ENCODE data around the gene ABR.

The ABR gene

DNA sequence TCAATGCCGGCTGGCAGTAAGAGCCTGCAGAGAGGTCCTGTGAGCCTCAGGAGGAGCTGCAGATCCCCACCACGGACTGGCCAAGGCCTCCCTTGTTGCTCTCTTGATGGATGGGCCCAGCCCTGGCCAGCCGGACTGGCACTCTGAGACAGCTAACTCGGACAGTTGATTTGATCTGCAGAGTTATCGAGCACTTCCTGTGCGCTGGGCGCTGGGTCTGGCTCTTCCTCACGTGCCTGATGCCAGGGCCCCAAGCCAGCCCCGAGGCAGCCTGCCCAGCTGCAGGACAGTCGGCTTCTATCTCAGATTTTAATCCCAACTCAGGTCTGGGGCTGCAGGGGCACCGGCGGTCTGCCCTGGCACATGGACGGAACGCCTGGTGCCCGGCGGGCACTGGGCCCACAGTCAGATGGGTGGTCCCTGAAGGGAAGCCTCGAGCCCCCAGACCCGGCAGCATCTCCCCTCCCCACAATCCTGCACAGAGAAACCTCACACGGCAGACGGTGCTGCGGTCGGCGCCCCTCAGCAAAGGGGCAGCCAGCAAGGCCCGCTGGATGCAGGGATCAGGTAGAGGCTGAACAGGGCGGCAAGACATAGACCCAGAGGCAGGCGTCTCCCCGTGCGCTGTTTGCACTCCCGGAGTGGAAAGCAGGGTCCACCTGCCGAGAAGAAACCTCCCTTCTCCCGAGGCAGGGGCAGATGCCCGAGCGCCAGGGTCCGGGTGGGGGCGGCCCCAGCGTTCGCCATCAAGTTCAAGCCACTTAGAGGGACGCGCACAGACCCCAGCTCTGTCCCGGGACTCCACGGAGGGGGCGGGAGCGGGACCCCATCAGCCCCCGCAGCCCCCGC is 148.9 kb downstream of the ABR start:
- TF ChIP-seq, protein P1, sequence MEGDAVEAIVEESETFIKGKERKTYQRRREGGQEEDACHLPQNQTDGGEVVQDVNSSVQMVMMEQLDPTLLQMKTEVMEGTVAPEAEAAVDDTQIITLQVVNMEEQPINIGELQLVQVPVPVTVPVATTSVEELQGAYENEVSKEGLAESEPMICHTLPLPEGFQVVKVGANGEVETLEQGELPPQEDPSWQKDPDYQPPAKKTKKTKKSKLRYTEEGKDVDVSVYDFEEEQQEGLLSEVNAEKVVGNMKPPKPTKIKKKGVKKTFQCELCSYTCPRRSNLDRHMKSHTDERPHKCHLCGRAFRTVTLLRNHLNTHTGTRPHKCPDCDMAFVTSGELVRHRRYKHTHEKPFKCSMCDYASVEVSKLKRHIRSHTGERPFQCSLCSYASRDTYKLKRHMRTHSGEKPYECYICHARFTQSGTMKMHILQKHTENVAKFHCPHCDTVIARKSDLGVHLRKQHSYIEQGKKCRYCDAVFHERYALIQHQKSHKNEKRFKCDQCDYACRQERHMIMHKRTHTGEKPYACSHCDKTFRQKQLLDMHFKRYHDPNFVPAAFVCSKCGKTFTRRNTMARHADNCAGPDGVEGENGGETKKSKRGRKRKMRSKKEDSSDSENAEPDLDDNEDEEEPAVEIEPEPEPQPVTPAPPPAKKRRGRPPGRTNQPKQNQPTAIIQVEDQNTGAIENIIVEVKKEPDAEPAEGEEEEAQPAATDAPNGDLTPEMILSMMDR (conservative IDR thresholded peaks at IDR 0.05; ENCODE audit: low read depth, low read length): no peak
- Histone ChIP-seq H3K79me2 (ENCODE audit: insufficient read depth, low read depth) (no peaks in the 10 kb centered on the region), H3K4me1 (ENCODE audit: low read depth, poor library complexity, severe bottlenecking) (no peaks in the 10 kb centered on the region), H3K4me2 (no peak overlapping the region), H3K9ac (no peak overlapping the region), H3K27ac (no peak overlapping the region), H2AFZ (ENCODE audit: low read depth) (no peak overlapping the region), H3K4me3 (IDR thresholded peaks at IDR 0.05; ENCODE audit: insufficient read depth, low read depth, low read length) (no peak overlapping the region), H4K20me1 (ENCODE audit: insufficient read depth) (no peaks in the 10 kb centered on the region), H3K36me3 (ENCODE audit: insufficient read depth) (no peaks in the 10 kb centered on the region), H3K27me3 (ENCODE audit: insufficient read depth, low read depth) (no peaks in the 10 kb centered on the region)

DNA sequence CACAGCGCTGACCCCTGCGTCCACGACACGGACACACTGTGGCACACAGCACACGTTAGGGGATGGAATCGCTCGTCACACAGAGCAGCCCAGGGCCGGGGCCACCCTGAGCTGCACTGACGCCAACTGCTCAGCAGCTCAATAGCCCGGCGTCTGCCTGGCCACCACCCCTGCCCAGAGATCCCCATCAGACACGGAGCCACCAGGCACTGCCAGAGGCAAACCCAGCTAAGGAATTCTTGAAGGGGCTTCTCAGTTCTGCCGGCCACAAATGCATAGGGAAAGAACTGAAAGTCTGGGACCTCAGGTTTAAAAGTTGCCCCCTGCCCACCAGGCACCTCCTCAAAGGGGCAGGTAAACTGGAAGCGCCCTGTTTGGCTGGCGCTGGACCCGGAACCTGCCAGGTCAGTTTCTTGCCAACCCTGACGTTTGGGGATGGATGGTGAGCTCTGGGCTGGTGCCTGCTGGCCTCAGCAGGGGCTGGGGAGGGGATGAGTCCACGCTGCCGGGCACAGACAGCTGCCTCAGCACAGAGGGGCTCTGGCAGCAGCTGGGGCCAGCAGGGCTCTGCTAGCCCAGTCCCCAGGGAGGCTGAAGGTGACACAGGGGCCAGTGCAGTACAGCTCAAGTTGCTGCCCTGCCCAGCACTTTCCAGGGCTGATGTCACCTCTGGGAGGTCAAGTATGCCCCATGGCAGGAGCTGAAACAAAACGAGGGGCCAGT is 149.7 kb downstream of the ABR start:
- no peaks in the 10 kb centered on the region for H3K27me3 ChIP-seq (ENCODE audit: insufficient read depth, low read depth)
- TF ChIP-seq, protein P1 (conservative IDR thresholded peaks at IDR 0.05; ENCODE audit: low read depth, low read length): no peak
- H3K4me2 ChIP-seq: no peak overlapping the region
- H3K9ac ChIP-seq: no peak overlapping the region
- no peaks in the 10 kb centered on the region for H4K20me1 ChIP-seq (ENCODE audit: insufficient read depth)
- no peak overlapping the region for H3K27ac ChIP-seq
- H2AFZ ChIP-seq (ENCODE audit: low read depth): no peak overlapping the region
- no peaks in the 10 kb centered on the region for H3K79me2 ChIP-seq (ENCODE audit: insufficient read depth, low read depth)
- no peaks in the 10 kb centered on the region for H3K4me1 ChIP-seq (ENCODE audit: low read depth, poor library complexity, severe bottlenecking)
- no peak overlapping the region for H3K4me3 ChIP-seq (IDR thresholded peaks at IDR 0.05; ENCODE audit: insufficient read depth, low read depth, low read length)
- no peaks in the 10 kb centered on the region for H3K36me3 ChIP-seq (ENCODE audit: insufficient read depth)

- no peaks in the 10 kb centered on the region for H3K79me2 ChIP-seq (ENCODE audit: insufficient read depth, low read depth)
- H3K27me3 ChIP-seq (ENCODE audit: insufficient read depth, low read depth): no peaks in the 10 kb centered on the region
- no peak overlapping the region for H3K4me2 ChIP-seq
- no peak overlapping the region for H3K27ac ChIP-seq
- TF ChIP-seq, protein P1 (conservative IDR thresholded peaks at IDR 0.05; ENCODE audit: low read depth, low read length): no peak
- no peak overlapping the region for H3K4me3 ChIP-seq (IDR thresholded peaks at IDR 0.05; ENCODE audit: insufficient read depth, low read depth, low read length)
- H2AFZ ChIP-seq (ENCODE audit: low read depth): no peak overlapping the region
- no peaks in the 10 kb centered on the region for H4K20me1 ChIP-seq (ENCODE audit: insufficient read depth)
- no peak overlapping the region for H3K9ac ChIP-seq
- H3K36me3 ChIP-seq (ENCODE audit: insufficient read depth): no peaks in the 10 kb centered on the region
- no peaks in the 10 kb centered on the region for H3K4me1 ChIP-seq (ENCODE audit: low read depth, poor library complexity, severe bottlenecking)
Observed at GRCh38 chr17:1029196-1029921, 150.4 kb downstream of the ABR start.

GRCh38 chr17:1027044-1027443 is 152.7 kb downstream of the ABR start:
- Histone ChIP-seq H3K27me3 (ENCODE audit: insufficient read depth, low read depth) (no peaks in the 10 kb centered on the region), H3K4me3 (IDR thresholded peaks at IDR 0.05; ENCODE audit: insufficient read depth, low read depth, low read length) (no peak overlapping the region), H2AFZ (ENCODE audit: low read depth) (no peak overlapping the region), H3K36me3 (ENCODE audit: insufficient read depth) (no peaks in the 10 kb centered on the region), H3K4me1 (ENCODE audit: low read depth, poor library complexity, severe bottlenecking) (no peaks in the 10 kb centered on the region), H3K9ac (no peak overlapping the region), H3K79me2 (ENCODE audit: insufficient read depth, low read depth) (no peaks in the 10 kb centered on the region), H3K27ac (no peak overlapping the region), H4K20me1 (ENCODE audit: insufficient read depth) (no peaks in the 10 kb centered on the region), H3K4me2 (no peak overlapping the region)
- TF ChIP-seq, protein P1 (conservative IDR thresholded peaks at IDR 0.05; ENCODE audit: low read depth, low read length): no peak
